Measurements from ENCODE around the gene DDX56. TPM values are rescaled to one million over a fixed set of nuclear protein-coding genes. Genes with fewer than 3 reads are reported as not detected.

Gene DDX56
- total and polyA plus RNA-seq, 9 of the 15 experiments (the other 6 are each of a cell fraction or from before 2014, with no cell fraction given): 33.0 to 145 (median 102) TPM

DNA sequence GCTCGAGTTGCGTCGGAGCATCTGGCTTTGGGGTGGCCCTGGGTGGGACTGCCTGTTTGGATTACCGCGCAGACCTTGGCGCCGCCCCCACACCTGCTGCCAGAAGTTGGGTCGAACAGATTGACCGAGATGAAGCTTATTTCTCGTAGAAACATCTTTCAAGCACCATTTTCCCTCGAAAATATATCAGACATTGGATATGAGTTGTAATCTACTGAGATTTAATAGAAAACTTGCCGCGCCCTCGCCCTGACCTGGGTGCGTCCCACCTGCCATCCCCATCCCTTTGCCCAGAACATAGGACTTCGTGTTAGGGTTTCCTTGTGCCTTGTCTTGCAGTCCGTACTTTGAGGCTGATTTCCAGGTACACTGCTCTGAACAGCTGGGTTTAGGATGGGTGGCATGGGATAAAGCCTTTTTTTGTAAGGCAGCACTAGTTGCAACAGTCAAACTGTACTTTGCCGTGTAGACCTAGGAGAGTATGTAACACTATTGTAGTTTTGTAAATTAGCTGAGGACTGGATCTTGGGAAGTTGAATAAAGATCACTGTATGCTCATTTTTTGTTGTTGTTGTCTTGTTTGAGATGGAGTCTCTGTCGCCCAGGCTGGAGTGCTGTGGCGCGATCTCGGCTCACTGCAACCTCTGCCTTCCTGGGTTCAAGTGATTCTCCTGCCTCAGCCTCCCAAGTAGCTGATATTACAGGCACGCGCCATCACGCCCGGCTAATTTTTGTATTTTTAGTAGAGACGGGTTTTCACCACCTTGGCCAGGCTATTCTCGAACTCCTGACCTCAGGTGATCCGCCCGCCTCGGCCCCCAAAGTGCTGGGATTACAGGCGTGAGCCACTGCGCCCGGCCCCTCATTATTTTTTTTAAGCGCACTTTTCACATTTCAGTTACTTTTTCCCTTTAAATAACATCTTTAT lies 33.7 kb upstream of the DDX56 start (continued):
- TF ChIP-seq, protein P1, sequence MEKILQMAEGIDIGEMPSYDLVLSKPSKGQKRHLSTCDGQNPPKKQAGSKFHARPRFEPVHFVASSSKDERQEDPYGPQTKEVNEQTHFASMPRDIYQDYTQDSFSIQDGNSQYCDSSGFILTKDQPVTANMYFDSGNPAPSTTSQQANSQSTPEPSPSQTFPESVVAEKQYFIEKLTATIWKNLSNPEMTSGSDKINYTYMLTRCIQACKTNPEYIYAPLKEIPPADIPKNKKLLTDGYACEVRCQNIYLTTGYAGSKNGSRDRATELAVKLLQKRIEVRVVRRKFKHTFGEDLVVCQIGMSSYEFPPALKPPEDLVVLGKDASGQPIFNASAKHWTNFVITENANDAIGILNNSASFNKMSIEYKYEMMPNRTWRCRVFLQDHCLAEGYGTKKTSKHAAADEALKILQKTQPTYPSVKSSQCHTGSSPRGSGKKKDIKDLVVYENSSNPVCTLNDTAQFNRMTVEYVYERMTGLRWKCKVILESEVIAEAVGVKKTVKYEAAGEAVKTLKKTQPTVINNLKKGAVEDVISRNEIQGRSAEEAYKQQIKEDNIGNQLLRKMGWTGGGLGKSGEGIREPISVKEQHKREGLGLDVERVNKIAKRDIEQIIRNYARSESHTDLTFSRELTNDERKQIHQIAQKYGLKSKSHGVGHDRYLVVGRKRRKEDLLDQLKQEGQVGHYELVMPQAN (IDR thresholded peaks at IDR 0.05; ENCODE audit: borderline replicate concordance): peak; percentile 54
- TF ChIP-seq, protein P2, sequence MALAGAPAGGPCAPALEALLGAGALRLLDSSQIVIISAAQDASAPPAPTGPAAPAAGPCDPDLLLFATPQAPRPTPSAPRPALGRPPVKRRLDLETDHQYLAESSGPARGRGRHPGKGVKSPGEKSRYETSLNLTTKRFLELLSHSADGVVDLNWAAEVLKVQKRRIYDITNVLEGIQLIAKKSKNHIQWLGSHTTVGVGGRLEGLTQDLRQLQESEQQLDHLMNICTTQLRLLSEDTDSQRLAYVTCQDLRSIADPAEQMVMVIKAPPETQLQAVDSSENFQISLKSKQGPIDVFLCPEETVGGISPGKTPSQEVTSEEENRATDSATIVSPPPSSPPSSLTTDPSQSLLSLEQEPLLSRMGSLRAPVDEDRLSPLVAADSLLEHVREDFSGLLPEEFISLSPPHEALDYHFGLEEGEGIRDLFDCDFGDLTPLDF (CRISPR knock-in tag; IDR thresholded peaks at IDR 0.05): peak; percentile 55; the same call in 1 of the 2 replicates
- TF ChIP-seq, protein P3, sequence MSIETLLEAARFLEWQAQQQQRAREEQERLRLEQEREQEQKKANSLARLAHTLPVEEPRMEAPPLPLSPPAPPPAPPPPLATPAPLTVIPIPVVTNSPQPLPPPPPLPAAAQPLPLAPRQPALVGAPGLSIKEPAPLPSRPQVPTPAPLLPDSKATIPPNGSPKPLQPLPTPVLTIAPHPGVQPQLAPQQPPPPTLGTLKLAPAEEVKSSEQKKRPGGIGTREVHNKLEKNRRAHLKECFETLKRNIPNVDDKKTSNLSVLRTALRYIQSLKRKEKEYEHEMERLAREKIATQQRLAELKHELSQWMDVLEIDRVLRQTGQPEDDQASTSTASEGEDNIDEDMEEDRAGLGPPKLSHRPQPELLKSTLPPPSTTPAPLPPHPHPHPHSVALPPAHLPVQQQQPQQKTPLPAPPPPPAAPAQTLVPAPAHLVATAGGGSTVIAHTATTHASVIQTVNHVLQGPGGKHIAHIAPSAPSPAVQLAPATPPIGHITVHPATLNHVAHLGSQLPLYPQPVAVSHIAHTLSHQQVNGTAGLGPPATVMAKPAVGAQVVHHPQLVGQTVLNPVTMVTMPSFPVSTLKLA (conservative IDR thresholded peaks at IDR 0.05): peak in 1 of 2 experiments; percentile 18; a peak in 2 of 4 replicates
- TF ChIP-seq, protein P4, sequence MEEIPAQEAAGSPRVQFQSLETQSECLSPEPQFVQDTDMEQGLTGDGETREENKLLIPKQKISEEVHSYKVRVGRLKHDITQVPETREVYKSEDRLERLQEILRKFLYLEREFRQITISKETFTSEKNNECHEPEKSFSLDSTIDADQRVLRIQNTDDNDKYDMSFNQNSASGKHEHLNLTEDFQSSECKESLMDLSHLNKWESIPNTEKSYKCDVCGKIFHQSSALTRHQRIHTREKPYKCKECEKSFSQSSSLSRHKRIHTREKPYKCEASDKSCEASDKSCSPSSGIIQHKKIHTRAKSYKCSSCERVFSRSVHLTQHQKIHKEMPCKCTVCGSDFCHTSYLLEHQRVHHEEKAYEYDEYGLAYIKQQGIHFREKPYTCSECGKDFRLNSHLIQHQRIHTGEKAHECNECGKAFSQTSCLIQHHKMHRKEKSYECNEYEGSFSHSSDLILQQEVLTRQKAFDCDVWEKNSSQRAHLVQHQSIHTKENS (CRISPR knock-in tag; IDR thresholded peaks at IDR 0.05): no peak
- peak; percentile 7; the same call in 1 of the 2 replicates for TF ChIP-seq HDAC2 (IDR thresholded peaks at IDR 0.05)
- 0 out of 2 replicates have a peak, but pooled peaks have one; percentile 57 for TF ChIP-seq HLTF (IDR thresholded peaks at IDR 0.05)
- TF ChIP-seq, protein P5, sequence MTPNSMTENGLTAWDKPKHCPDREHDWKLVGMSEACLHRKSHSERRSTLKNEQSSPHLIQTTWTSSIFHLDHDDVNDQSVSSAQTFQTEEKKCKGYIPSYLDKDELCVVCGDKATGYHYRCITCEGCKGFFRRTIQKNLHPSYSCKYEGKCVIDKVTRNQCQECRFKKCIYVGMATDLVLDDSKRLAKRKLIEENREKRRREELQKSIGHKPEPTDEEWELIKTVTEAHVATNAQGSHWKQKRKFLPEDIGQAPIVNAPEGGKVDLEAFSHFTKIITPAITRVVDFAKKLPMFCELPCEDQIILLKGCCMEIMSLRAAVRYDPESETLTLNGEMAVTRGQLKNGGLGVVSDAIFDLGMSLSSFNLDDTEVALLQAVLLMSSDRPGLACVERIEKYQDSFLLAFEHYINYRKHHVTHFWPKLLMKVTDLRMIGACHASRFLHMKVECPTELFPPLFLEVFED (CRISPR knock-in tag; conservative IDR thresholded peaks at IDR 0.05): no peak
- TF ChIP-seq ZBTB17 (CRISPR knock-in tag; IDR thresholded peaks at IDR 0.05): peak; percentile 83
- TF ChIP-seq BCOR (IDR thresholded peaks at IDR 0.05): peak; percentile 55; the same call in 1 of the 2 replicates
- peak; percentile 18 for TF ChIP-seq BRD9 (IDR thresholded peaks at IDR 0.05; ENCODE audit: low read depth, partially characterized antibody)
- TF ChIP-seq SAP30 (IDR thresholded peaks at IDR 0.05; ENCODE audit: borderline replicate concordance, insufficient read depth, low read depth, low read length, poor library complexity, severe bottlenecking): no peak
- TF ChIP-seq NR2C2 (CRISPR knock-in tag; IDR thresholded peaks at IDR 0.05): no peak
- TF ChIP-seq NR2C2 (tag; IDR thresholded peaks at IDR 0.05): peak; percentile 89
- TF ChIP-seq TCF3 (CRISPR knock-in tag; IDR thresholded peaks at IDR 0.05): 0 out of 2 replicates have a peak, but pooled peaks have one; percentile 9
- TF ChIP-seq PTBP1 (IDR thresholded peaks at IDR 0.05; ENCODE audit: low read depth, low read length): 0 out of 2 replicates have a peak, but pooled peaks have one; percentile 48
- TF ChIP-seq ZNF12 (CRISPR knock-in tag; IDR thresholded peaks at IDR 0.05): no peak
- 0 out of 2 replicates have a peak, but pooled peaks have one; percentile 10 for TF ChIP-seq ZNF197 (CRISPR knock-in tag; IDR thresholded peaks at IDR 0.05; ENCODE audit: low read depth)
